HepG2 (cell line): ENCODE data around the gene FAM83G. TPM values are rescaled to one million over a fixed set of nuclear protein-coding genes. Genes with fewer than 3 reads are reported as not detected.
A peak's percentile ranks its signal among the peaks of the same experiment; 100 is the strongest.

Experiments
- DPF2 ChIP-seq: sonication (generic); formaldehyde crosslinking; IDR thresholded peaks from 2 replicates; pipeline ENCODE4 v1.4.0; 2020; ENCODE audit warnings: mild to moderate bottlenecking, low read depth, missing genetic modification reagents, borderline replicate concordance
- ELF3 ChIP-seq: IDR thresholded peaks from 2 replicates; pipeline ENCODE4 v1.6.1; 2016; ENCODE audit warnings: missing genetic modification reagents, missing compliant biosample characterization
- GABPA ChIP-seq, 2 experiments: IDR thresholded peaks; 2 replicates each; pipeline ENCODE4 v1.6.1; 2011 to 2016; ENCODE audit warnings: low read depth in 2 of 2, low read length in 1 of 2, missing biosample characterization in 1 of 2, missing genetic modification characterization in 1 of 2
- GFI1 ChIP-seq: sonication (generic); formaldehyde crosslinking; IDR thresholded peaks from 2 replicates; pipeline ENCODE4 v1.5.0; 2020; ENCODE audit warnings: missing genetic modification reagents, mild to moderate bottlenecking, borderline replicate concordance
- KAT7 ChIP-seq: IDR thresholded peaks from 2 replicates; pipeline ENCODE4 v1.6.1; 2018; ENCODE audit warnings: borderline replicate concordance, missing compliant biosample characterization
- KDM2A ChIP-seq: sonication (generic); formaldehyde crosslinking; IDR thresholded peaks from 2 replicates; pipeline ENCODE4 v1.4.0; 2020; ENCODE audit warnings: low read depth, missing genetic modification reagents, borderline replicate concordance
- SOX13 ChIP-seq, 3 experiments: fragments of 450-650 bp in 1 of 3; sonication (generic) in 1 of 3; formaldehyde crosslinking in 1 of 3; IDR thresholded peaks in 2 of 3; conservative IDR thresholded peaks in 1 of 3; 2 replicates each; pipeline versions ENCODE4 v1.5.0 to v1.6.1; 2016 to 2020; ENCODE audit warnings: antibody characterized with exemption in 1 of 3, mild to moderate bottlenecking in 1 of 3, missing compliant biosample characterization in 1 of 3, missing genetic modification reagents in 1 of 3, moderate library complexity in 1 of 3
- SOX5 ChIP-seq: IDR thresholded peaks from 2 replicates; pipeline ENCODE4 v1.6.1; 2016; ENCODE audit warnings: borderline replicate concordance
- TAF1 ChIP-seq: sonication (generic); formaldehyde crosslinking; IDR thresholded peaks from 2 replicates; pipeline ENCODE4 v1.4.0; 2020; ENCODE audit warnings: missing genetic modification reagents
- THAP11 ChIP-seq: IDR thresholded peaks from 2 replicates; pipeline ENCODE4 v1.6.1; 2016; ENCODE audit warnings: missing biosample characterization, missing genetic modification reagents
- ZNF282 ChIP-seq: fragments of 450-650 bp; IDR thresholded peaks from 2 replicates; pipeline ENCODE4 v1.6.1; 2018; ENCODE audit not compliant: partially characterized antibody
- ZNF367 ChIP-seq: sonication (generic); formaldehyde crosslinking; IDR thresholded peaks from 2 replicates; pipeline ENCODE4 v1.4.0; 2020; ENCODE audit warnings: missing genetic modification reagents, borderline replicate concordance
- polyA plus RNA-seq, 8 experiments: library from polyadenylated mRNA; depleted of rRNA in 3 of 8; stranded (reverse) in 7 of 8; unstranded in 1 of 8; fragments of >200 nt; fragmentation: Illumina TruSeq in 4 of 8; extraction: Trizol in 4 of 8; gene quantifications; 2 replicates each; pipeline versions ENCODE4 v1.2.1 to v1.2.3, GENCODE V29; 2011 to 2016; ENCODE audit warnings: low read depth in 4 of 8, missing spikeins in 1 of 8, mixed read lengths in 1 of 8; ENCODE audit not compliant: insufficient read depth in 1 of 8
- total RNA-seq, 5 experiments: library from RNA; depleted of rRNA; stranded (reverse); fragments of >200 nt; fragmentation: Illumina TruSeq; extraction: Trizol; gene quantifications; 2 replicates each; pipeline ENCODE4 v1.2.3, GENCODE V29; 2016; ENCODE audit warnings: low read depth in 1 of 5
- TF ChIP-seq, protein P1 (sequence below): sonication (generic); formaldehyde crosslinking; IDR thresholded peaks from 2 replicates; pipeline ENCODE4 v1.5.0; 2020; ENCODE audit warnings: mild to moderate bottlenecking, missing genetic modification reagents
- TF ChIP-seq, protein P2 (sequence below): IDR thresholded peaks from 2 replicates; pipeline ENCODE4 v1.6.1; 2016
- TF ChIP-seq, protein P3 (sequence below): sonication (generic); formaldehyde crosslinking; IDR thresholded peaks from 2 replicates; pipeline ENCODE4 v1.4.0; 2020; ENCODE audit warnings: mild to moderate bottlenecking, missing genetic modification reagents
- TF ChIP-seq, protein P4 (sequence below): sonication (generic); formaldehyde crosslinking; IDR thresholded peaks from 2 replicates; pipeline ENCODE4 v1.5.0; 2020; ENCODE audit warnings: mild to moderate bottlenecking, missing genetic modification reagents, borderline replicate concordance

The FAM83G gene
- total and polyA plus RNA-seq, 2 of the 13 experiments (the other 11 are each of a cell fraction or from before 2014, with no cell fraction given): 13.7 to 18.6 TPM

DNA sequence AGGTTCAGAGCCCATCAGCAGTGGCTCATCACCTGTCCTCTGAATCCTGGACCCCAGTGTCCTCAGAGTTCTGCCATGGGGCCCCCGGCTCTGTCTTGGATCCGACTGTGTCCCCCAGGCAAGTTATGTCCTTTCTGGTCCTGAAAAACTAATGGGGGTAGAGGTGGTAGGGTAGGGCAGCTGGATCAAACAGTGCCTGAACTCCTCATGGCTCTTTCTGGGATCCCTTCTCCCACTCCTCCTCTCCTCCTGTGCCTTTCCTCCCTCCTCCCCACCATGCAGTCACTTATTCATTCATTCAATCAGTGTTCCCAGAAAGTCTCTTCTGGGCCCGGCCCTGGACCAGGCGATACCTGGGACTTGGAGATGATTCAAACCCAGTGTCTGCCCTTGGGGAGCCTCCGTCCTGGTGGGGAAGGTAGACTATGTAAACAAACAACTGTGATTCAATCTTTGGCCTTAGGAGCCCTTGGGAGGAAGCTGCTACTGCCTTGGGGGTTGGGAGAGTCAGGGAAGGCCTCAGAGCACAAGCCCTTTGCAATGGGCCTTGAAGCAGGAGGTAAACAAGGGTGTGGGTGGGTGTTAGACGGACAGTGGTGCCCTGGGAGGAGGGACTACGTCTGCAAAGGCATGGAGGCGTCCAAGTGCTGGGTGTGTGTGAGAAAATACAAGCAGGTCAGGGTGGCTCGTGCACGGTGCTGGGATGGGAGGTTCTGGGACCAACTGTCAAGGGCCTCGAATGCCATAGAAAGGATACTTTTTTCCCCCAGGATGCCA is 6.4 kb upstream of the FAM83G start (continued):
- TF ChIP-seq, protein P1, sequence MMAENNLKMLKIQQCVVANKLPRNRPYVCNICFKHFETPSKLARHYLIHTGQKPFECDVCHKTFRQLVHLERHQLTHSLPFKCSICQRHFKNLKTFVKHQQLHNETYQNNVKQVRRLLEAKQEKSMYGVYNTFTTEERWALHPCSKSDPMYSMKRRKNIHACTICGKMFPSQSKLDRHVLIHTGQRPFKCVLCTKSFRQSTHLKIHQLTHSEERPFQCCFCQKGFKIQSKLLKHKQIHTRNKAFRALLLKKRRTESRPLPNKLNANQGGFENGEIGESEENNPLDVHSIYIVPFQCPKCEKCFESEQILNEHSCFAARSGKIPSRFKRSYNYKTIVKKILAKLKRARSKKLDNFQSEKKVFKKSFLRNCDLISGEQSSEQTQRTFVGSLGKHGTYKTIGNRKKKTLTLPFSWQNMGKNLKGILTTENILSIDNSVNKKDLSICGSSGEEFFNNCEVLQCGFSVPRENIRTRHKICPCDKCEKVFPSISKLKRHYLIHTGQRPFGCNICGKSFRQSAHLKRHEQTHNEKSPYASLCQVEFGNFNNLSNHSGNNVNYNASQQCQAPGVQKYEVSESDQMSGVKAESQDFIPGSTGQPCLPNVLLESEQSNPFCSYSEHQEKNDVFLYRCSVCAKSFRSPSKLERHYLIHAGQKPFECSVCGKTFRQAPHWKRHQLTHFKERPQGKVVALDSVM (CRISPR knock-in tag): no peak
- TF ChIP-seq ZNF282 (no peak), ZNF367 (CRISPR knock-in tag) (no peak), TAF1 (CRISPR knock-in tag) (no peak), SOX5 (CRISPR knock-in tag) (no peak), ELF3 (CRISPR knock-in tag) (no peak), DPF2 (CRISPR knock-in tag) (no peak), KAT7 (CRISPR knock-in tag) (no peak), THAP11 (0 out of 2 replicates have a peak, but pooled peaks have one; percentile 16), SOX13 (IDR thresholded peaks at IDR 0.05) (no peak), SOX13 (CRISPR knock-in tag; conservative IDR thresholded peaks at IDR 0.05 in 1 of 2, IDR thresholded peaks at IDR 0.05 in 1 of 2) (0 out of 4 replicates have a peak, but pooled peaks of 1 of the 2 experiments have one; percentile 13), GABPA (IDR thresholded peaks at IDR 0.05; ENCODE audit: low read depth, low read length) (no peak), GABPA (CRISPR knock-in tag; IDR thresholded peaks at IDR 0.05; ENCODE audit: low read depth) (no peak; the same call in 1 of the 2 replicates), KDM2A (CRISPR knock-in tag) (no peak), GFI1 (CRISPR knock-in tag) (peak; percentile 96)
- TF ChIP-seq, protein P2, sequence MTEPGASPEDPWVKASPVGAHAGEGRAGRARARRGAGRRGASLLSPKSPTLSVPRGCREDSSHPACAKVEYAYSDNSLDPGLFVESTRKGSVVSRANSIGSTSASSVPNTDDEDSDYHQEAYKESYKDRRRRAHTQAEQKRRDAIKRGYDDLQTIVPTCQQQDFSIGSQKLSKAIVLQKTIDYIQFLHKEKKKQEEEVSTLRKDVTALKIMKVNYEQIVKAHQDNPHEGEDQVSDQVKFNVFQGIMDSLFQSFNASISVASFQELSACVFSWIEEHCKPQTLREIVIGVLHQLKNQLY (CRISPR knock-in tag): no peak
- TF ChIP-seq, protein P3, sequence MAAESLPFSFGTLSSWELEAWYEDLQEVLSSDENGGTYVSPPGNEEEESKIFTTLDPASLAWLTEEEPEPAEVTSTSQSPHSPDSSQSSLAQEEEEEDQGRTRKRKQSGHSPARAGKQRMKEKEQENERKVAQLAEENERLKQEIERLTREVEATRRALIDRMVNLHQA (CRISPR knock-in tag): no peak
- TF ChIP-seq, protein P4, sequence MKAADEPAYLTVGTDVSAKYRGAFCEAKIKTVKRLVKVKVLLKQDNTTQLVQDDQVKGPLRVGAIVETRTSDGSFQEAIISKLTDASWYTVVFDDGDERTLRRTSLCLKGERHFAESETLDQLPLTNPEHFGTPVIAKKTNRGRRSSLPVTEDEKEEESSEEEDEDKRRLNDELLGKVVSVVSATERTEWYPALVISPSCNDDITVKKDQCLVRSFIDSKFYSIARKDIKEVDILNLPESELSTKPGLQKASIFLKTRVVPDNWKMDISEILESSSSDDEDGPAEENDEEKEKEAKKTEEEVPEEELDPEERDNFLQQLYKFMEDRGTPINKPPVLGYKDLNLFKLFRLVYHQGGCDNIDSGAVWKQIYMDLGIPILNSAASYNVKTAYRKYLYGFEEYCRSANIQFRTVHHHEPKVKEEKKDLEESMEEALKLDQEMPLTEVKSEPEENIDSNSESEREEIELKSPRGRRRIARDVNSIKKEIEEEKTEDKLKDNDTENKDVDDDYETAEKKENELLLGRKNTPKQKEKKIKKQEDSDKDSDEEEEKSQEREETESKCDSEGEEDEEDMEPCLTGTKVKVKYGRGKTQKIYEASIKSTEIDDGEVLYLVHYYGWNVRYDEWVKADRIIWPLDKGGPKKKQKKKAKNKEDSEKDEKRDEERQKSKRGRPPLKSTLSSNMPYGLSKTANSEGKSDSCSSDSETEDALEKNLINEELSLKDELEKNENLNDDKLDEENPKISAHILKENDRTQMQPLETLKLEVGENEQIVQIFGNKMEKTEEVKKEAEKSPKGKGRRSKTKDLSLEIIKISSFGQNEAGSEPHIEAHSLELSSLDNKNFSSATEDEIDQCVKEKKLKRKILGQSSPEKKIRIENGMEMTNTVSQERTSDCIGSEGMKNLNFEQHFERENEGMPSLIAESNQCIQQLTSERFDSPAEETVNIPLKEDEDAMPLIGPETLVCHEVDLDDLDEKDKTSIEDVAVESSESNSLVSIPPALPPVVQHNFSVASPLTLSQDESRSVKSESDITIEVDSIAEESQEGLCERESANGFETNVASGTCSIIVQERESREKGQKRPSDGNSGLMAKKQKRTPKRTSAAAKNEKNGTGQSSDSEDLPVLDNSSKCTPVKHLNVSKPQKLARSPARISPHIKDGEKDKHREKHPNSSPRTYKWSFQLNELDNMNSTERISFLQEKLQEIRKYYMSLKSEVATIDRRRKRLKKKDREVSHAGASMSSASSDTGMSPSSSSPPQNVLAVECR (CRISPR knock-in tag): no peak; the same call in 1 of the 2 replicates
